Left cardiac atrium (tissue), 4 donors: ENCODE results near the gene PRSS1. TPM values are rescaled to one million over a fixed set of nuclear protein-coding genes. Genes with fewer than 3 reads are reported as not detected.

ENCODE experiments used
- ATAC-seq, 2 donors: fragments of 200-7000 bp; cut with Tn5 transposase; one replicate each; pipeline ENCODE4 v1.9.1; 2020; ENCODE audit warnings: mild to moderate bottlenecking in 2 of 2, moderate library complexity in 2 of 2
- DNase-seq: peaks from one replicate; pipeline ENCODE4 v3.0.0-alpha.2; 2020
- intact Hi-C, 2 donors: fragments of 100-400 bp; cut with DNase I; formaldehyde crosslinking; loops; one replicate each; pipeline versions ENCODE4 v1.14.1 to v1.15.1; 2022 to 2023
- total RNA-seq, 2 donors: library from RNA; stranded (reverse); fragmentation: NEBNext Ultra II Directional; extraction: Animal tissue kit (Norgen Biotek cat#: 25700); gene quantifications; one replicate each; pipeline ENCODE4 v1.2.1, GENCODE V29; 2021
- donor health status: DM: no; HTN: yes; CAD: no.
- donor health status: DM: no; HTN: yes; CAD: no; lungs with severe emphysema.
- donor health status: DM: yes; HTN: yes; CAD: no.
- donor health status: Dilated cardiomyopathy.

PRSS1 gene
- total RNA-seq, 2 donors from 2014 or later = not detected

DNA sequence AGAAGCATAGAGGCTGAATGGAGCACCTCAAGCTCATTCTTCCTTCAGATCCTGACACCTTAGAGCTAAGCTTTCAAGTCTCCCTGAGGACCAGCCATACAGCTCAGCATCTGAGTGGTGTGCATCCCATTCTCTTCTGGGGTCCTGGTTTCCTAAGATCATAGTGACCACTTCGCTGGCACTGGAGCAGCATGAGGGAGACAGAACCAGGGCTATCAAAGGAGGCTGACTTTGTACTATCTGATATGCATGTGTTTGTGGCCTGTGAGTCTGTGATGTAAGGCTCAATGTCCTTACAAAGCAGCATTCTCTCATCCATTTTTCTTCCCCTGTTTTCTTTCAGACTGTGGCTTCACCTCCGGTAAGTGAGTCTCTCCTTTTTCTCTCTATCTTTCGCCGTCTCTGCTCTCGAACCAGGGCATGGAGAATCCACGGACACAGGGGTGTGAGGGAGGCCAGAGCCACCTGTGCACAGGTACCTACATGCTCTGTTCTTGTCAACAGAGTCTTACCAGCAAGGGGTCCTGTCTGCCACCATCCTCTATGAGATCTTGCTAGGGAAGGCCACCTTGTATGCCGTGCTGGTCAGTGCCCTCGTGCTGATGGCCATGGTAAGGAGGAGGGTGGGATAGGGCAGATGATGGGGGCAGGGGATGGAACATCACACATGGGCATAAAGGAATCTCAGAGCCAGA, 52.5 kb downstream of the PRSS1 start:
- ATAC-seq = no peak
- no peak for DNase-seq
- intact Hi-C loops = no loop called here

DNA sequence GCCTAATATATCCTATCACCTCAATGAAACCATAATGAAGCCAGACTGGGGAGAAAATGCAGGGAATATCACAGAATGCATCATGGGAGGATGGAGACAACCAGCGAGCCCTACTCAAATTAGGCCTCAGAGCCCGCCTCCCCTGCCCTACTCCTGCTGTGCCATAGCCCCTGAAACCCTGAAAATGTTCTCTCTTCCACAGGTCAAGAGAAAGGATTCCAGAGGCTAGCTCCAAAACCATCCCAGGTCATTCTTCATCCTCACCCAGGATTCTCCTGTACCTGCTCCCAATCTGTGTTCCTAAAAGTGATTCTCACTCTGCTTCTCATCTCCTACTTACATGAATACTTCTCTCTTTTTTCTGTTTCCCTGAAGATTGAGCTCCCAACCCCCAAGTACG, 53.0 kb downstream of the PRSS1 start:
- ATAC-seq (no peak), DNase-seq (no peak)
- intact Hi-C loops = no loop called here

Other genes starting within 250 kb of the PRSS1 start
- gene PRSS2, start 21.5 kb downstream of the PRSS1 start, total RNA-seq = not detected
- 10 to 100 TPM in 1 of 2 donors, 1 to 10 TPM in 1; 9.3 to 11.1 TPM for gene EPHB6, start 105.6 kb downstream of the PRSS1 start, total RNA-seq
- under 1 TPM; 0.24 to 0.27 TPM for gene TRPV6, start 136.3 kb downstream of the PRSS1 start, total RNA-seq
- gene TRPV5, start 184.3 kb downstream of the PRSS1 start, total RNA-seq = not detected
- not detected for gene LLCFC1, start 190.0 kb downstream of the PRSS1 start, total RNA-seq
- under 1 TPM in 1 of 2 donors, not detected in 1; 0.15 TPM for gene KEL, start 212.9 kb downstream of the PRSS1 start, total RNA-seq